K562 (cell line): ENCODE measurements around the gene DGKE. TPM values are rescaled to one million over a fixed set of nuclear protein-coding genes. Genes with fewer than 3 reads are reported as not detected.

Source experiments
- BCOR ChIP-seq: fragments of 450-650 bp; IDR thresholded peaks from 2 replicates; pipeline ENCODE4 v1.6.1; 2016
- CHD4 ChIP-seq: fragments of 200-600 bp; sonication (generic); IDR thresholded peaks from 3 replicates; pipeline ENCODE4 v1.6.1; 2012; ENCODE audit warnings: low read depth, mild to moderate bottlenecking, mixed read lengths, low read length, inconsistent platforms; ENCODE audit not compliant: insufficient read depth, insufficient replicate concordance, poor library complexity, severe bottlenecking
- DIDO1 ChIP-seq: fragments of 450-650 bp; IDR thresholded peaks from 2 replicates; pipeline ENCODE4 v1.6.1; 2016; ENCODE audit warnings: low read depth, missing biosample characterization, missing genetic modification characterization
- HMG20A ChIP-seq: fragments of 450-650 bp; formaldehyde crosslinking; conservative IDR thresholded peaks from 2 replicates; pipeline ENCODE4 v1.4.0; 2020; ENCODE audit warnings: mild to moderate bottlenecking, mixed read lengths
- MAFG ChIP-seq: fragments of 450-650 bp; conservative IDR thresholded peaks from 2 replicates; pipeline ENCODE4 v1.6.1; 2016; ENCODE audit warnings: missing genetic modification characterization, missing compliant biosample characterization
- MCM5 ChIP-seq: fragments of 450-650 bp; IDR thresholded peaks from 2 replicates; pipeline ENCODE4 v1.6.1; 2016; ENCODE audit warnings: low read depth
- NFXL1 ChIP-seq: fragments of 450-650 bp; formaldehyde crosslinking; IDR thresholded peaks from 2 replicates; pipeline ENCODE4 v1.4.0; 2021; ENCODE audit warnings: mild to moderate bottlenecking
- NR2C1 ChIP-seq, 2 experiments: fragments of 450-650 bp; IDR thresholded peaks; 2 replicates each; pipeline ENCODE4 v1.6.1; 2017; ENCODE audit warnings: mild to moderate bottlenecking in 2 of 2, antibody characterized with exemption in 1 of 2, inconsistent platforms in 1 of 2, missing compliant biosample characterization in 1 of 2, missing genetic modification characterization in 1 of 2
- POU5F1 ChIP-seq: fragments of 150-350 bp; IDR thresholded peaks from 2 replicates; pipeline ENCODE4 v1.6.1; 2014; ENCODE audit warnings: borderline replicate concordance, low read length, low read depth, mild to moderate bottlenecking; ENCODE audit not compliant: partially characterized antibody
- RHOXF2B ChIP-seq: fragments of 250-450 bp; sonication (Bioruptor Pico); conservative IDR thresholded peaks from 2 replicates; pipeline ENCODE4 v1.5.1; 2021
- RUNX1 ChIP-seq: sonication (generic); IDR thresholded peaks from 2 replicates; pipeline ENCODE4 v1.6.1; 2016; ENCODE audit warnings: antibody characterized with exemption, low read depth
- TAF7 ChIP-seq: fragments of 450-650 bp; IDR thresholded peaks from 2 replicates; pipeline ENCODE4 v1.6.1; 2016; ENCODE audit warnings: missing genetic modification characterization, missing compliant biosample characterization
- TAF9B ChIP-seq: fragments of 450-650 bp; IDR thresholded peaks from 2 replicates; pipeline ENCODE4 v1.6.1; 2018; ENCODE audit warnings: mild to moderate bottlenecking; ENCODE audit not compliant: partially characterized antibody
- TOE1 ChIP-seq, 2 experiments: fragments of 450-650 bp in 1 of 2; sonication (generic) in 1 of 2; formaldehyde crosslinking in 1 of 2; IDR thresholded peaks; 2 replicates each; pipeline versions ENCODE4 v1.7.1 to v1.8.0; 2016 to 2022; ENCODE audit warnings: borderline replicate concordance in 2 of 2, mild to moderate bottlenecking in 2 of 2, antibody characterized with exemption in 1 of 2, inconsistent platforms in 1 of 2, low read depth in 1 of 2, missing genetic modification reagents in 1 of 2, moderate library complexity in 1 of 2
- USF2 ChIP-seq: sonication (generic); formaldehyde crosslinking; IDR thresholded peaks from 2 replicates; pipeline ENCODE4 v1.5.0; 2020; ENCODE audit warnings: missing genetic modification reagents
- ZEB2 ChIP-seq: fragments of 450-650 bp; IDR thresholded peaks from 2 replicates; pipeline ENCODE4 v1.6.1; 2016
- ZNF551 ChIP-seq: fragments of 250-450 bp; sonication (Bioruptor Pico); IDR thresholded peaks from 2 replicates; pipeline ENCODE4 v1.5.0; 2021; ENCODE audit warnings: mild to moderate bottlenecking, moderate library complexity
- polyA plus RNA-seq, 8 experiments: library from polyadenylated mRNA; depleted of rRNA in 4 of 8; stranded (reverse) in 5 of 8; unstranded in 3 of 8; fragments of >200 nt; fragmentation: Nextera tagmentation in 2 of 8; fragmentation: Illumina TruSeq in 1 of 8; extraction: Ambion mirVana in 2 of 8; extraction: Trizol in 1 of 8; gene quantifications; 2 replicates each; pipeline versions ENCODE4 v1.2.1 to v1.2.3, GENCODE V29; 2011 to 2014; ENCODE audit warnings: inconsistent platforms in 1 of 8, missing spikeins in 1 of 8
- total RNA-seq, 7 experiments: library from RNA; depleted of rRNA in 6 of 7; stranded (reverse); fragments of >200 nt in 6 of 7; fragmentation: Illumina TruSeq in 2 of 7; extraction: Trizol in 2 of 7; gene quantifications; 2 replicates each; pipeline versions ENCODE4 v1.2.1 to v1.2.3, GENCODE V29; 2011 to 2021; ENCODE audit warnings: low replicate concordance in 1 of 7
- TF ChIP-seq, protein P1 (sequence below): fragments of 450-650 bp; IDR thresholded peaks from 2 replicates; pipeline ENCODE4 v1.6.1; 2018; ENCODE audit not compliant: partially characterized antibody

The DGKE gene
- total and polyA plus RNA-seq, 9 of the 15 experiments (the other 6 are each of a cell fraction or from before 2014, with no cell fraction given) = 1.3 to 9.9 (median 5.9) TPM

GRCh38 chr17:56913867-56914580 is 80.1 kb downstream of the DGKE start, which contains the start of gene TRIM25 (continued):
- TF ChIP-seq TAF9B = peak; percentile 82
- no peak for TF ChIP-seq HMG20A (CRISPR knock-in tag)
- no peak for TF ChIP-seq MCM5
- no peak for TF ChIP-seq DIDO1 (tag)
- no peak for TF ChIP-seq ZEB2
- TF ChIP-seq, protein P1, sequence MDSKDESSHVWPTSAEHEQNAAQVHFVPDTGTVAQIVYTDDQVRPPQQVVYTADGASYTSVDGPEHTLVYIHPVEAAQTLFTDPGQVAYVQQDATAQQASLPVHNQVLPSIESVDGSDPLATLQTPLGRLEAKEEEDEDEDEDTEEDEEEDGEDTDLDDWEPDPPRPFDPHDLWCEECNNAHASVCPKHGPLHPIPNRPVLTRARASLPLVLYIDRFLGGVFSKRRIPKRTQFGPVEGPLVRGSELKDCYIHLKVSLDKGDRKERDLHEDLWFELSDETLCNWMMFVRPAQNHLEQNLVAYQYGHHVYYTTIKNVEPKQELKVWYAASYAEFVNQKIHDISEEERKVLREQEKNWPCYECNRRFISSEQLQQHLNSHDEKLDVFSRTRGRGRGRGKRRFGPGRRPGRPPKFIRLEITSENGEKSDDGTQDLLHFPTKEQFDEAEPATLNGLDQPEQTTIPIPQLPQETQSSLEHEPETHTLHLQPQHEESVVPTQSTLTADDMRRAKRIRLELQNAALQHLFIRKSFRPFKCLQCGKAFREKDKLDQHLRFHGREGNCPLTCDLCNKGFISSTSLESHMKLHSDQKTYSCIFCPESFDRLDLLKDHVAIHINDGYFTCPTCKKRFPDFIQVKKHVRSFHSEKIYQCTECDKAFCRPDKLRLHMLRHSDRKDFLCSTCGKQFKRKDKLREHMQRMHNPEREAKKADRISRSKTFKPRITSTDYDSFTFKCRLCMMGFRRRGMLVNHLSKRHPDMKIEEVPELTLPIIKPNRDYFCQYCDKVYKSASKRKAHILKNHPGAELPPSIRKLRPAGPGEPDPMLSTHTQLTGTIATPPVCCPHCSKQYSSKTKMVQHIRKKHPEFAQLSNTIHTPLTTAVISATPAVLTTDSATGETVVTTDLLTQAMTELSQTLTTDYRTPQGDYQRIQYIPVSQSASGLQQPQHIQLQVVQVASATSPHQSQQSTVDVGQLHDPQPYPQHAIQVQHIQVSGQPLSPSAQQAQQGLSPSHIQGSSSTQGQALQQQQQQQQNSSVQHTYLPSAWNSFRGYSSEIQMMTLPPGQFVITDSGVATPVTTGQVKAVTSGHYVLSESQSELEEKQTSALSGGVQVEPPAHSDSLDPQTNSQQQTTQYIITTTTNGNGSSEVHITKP = peak; percentile 14
- no peak for TF ChIP-seq CHD4
- no peak for TF ChIP-seq POU5F1
- no peak for TF ChIP-seq BCOR
- peak; percentile 94 for TF ChIP-seq USF2 (CRISPR knock-in tag)
- TF ChIP-seq TAF7 (tag) = peak; percentile 81
- no peak for TF ChIP-seq ZNF551 (CRISPR knock-in tag)
- 0 out of 2 replicates have a peak, but pooled peaks have one; percentile 29 for TF ChIP-seq RHOXF2B
- TF ChIP-seq NR2C1 (IDR thresholded peaks at IDR 0.05) = no peak
- TF ChIP-seq NR2C1 (tag; IDR thresholded peaks at IDR 0.05) = no peak
- TF ChIP-seq MAFG (tag) = no peak
- no peak for TF ChIP-seq RUNX1
- TF ChIP-seq TOE1 (IDR thresholded peaks at IDR 0.05; ENCODE audit: borderline replicate concordance) = peak; percentile 95
- no peak for TF ChIP-seq TOE1 (CRISPR knock-in tag; IDR thresholded peaks at IDR 0.05; ENCODE audit: borderline replicate concordance, low read depth)
- TF ChIP-seq NFXL1 (CRISPR knock-in tag) = no peak
